ENCODE measurements around the gene MTTP.

GRCh38 chr4:99669084-99669483 is 94.5 kb downstream of the MTTP start:
- TF ChIP-seq CTCF (IDR thresholded peaks at IDR 0.05) (no peak), POLR2AphosphoS5 (IDR thresholded peaks at IDR 0.05; ENCODE audit: insufficient read depth in 1 of 2, low read depth in 1 of 2) (no peak), POLR2A (IDR thresholded peaks at IDR 0.05) (no peak)
